HK-2 (cell line): ENCODE measurements around the gene ZFP1.

Source experiments
- DNase-seq: peaks from one replicate; pipeline ENCODE4 v3.0.0-alpha.2; 2018; ENCODE audit not compliant: unreplicated experiment

Gene ZFP1

DNA sequence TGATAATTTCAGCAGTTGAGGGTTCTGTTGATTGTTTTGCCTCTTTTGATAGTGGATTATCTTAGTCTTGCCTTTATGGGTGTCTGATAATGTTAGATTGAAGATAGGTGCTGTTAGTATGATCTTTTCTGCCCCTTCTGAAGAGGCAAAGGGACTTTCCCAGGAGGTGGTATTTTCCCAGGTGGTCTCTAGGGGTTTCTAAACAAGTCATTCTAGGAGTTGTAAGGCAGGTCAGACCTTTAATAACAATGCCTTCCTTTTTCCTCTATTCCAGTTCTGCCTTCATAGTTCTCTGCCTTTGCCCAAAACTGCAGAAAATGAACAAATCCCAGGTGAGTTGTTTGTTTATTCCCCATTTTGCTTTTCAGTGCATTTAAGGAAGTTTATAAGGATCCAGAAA, 4.3 kb downstream of the ZFP1 start:
- DNase-seq: no peak

DNA sequence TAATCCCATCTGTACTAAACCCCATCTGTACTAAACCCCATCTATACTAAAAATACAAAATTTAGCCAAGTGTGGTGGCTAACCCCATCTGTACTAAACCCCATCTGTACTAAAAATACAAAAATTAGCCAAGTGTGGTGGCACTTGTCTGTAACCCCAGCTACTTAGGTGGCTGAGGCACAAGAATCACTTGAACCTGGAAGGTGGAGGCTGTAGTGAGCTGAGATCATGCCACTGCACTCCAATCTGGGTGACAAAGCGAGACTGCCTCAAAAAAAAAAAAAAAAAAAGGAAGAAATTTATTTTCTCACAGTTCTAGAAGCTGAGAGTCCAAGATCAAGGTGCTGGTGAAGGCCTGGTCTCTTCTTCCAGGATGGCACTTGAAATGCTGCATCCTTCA, 12.1 kb downstream of the ZFP1 start:
- no peak for DNase-seq

DNA sequence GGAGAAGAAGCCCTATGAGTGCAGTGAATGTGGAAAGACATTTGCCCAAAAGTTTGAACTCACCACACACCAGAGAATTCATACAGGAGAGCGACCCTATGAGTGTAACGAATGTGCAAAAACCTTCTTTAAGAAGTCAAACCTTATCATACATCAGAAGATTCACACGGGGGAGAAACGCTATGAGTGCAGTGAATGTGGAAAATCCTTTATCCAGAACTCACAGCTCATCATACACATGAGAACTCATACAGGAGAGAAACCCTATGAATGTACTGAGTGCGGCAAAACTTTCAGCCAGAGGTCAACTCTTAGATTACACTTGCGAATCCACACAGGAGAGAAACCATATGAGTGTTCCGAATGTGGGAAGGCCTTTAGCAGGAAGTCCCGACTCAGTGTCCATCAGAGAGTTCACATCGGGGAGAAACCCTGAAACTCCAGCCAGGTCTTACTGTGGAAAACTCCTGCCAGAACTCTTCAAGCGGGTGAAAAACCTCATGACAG, 21.6 kb downstream of the ZFP1 start:
- no peak for DNase-seq

DNA sequence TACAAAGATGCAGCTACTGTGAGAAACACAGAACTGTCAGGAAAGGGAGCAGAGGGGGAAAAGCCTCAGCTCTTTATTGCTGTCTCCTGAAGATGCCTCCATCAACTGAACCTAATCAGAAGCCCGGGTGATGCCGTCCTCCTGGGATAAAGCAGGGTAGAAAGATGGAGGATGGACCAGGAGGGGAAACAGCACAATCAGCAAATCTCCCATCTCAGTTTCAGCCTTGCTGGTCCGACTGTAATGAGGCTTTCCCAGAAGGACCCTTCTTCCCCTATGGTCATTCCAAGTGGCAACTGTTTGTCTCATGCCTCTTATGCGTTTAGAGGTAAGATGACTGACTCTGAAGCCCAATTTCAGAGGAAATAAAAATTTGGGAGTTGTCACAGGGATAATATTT, 24.3 kb downstream of the ZFP1 start:
- no peak for DNase-seq

DNA sequence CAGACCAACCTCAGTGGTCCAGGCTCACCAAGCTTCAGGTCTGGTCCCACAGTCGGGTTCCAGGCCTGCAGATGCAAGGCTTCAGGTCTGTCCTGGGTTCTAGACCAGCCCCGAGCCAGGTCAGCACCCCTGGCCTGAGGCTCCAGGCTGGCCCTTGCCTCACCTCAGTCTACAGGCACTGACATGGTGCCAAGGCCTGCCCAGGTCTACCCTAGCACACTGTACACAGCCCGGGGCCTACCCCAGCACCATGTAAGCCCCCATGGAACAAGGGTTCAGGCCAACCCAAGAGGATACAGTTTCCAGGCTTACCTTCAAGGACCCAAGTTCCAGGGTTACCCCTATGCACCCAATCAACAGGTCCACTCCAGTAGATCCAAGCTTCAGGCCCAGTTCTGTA, 26.8 kb downstream of the ZFP1 start:
- no peak for DNase-seq

DNA sequence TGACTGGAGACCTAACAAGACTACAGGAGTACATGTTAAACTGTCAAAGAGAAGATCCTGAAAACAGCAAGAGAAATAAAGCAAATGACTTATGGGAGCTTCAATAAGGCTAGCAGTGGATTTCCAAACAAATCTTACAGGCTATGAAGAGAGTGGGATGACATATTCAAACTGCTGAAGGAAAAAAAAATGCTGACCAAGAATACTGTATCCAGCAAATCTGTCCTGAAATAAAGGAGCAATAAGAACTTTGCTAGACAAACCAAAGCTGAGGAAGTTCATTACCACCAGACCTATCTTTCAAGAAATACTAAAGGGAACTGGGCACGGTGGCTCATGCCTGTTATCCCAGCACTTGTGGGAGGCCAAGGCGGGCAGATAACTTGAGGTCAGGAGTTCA, 28.6 kb downstream of the ZFP1 start:
- no peak for DNase-seq

DNA sequence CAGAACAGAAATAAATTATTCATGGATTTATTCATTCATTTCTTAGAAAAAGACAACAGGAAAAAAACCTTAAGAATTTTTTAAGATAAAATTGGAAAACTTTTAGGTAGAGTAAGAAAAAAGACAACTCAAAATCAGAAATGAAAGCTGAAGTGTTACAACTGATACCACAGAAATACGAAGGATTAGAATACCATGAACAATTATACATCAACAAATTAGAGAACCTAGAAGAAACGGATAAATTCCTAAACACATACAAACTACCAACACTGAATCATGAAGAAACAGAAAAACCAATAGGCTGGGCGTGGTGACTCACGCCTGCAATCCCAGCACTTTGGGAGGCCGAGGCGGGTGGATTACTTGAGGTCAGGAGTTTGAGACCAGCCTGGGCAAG, 30.9 kb downstream of the ZFP1 start:
- DNase-seq: no peak

DNA sequence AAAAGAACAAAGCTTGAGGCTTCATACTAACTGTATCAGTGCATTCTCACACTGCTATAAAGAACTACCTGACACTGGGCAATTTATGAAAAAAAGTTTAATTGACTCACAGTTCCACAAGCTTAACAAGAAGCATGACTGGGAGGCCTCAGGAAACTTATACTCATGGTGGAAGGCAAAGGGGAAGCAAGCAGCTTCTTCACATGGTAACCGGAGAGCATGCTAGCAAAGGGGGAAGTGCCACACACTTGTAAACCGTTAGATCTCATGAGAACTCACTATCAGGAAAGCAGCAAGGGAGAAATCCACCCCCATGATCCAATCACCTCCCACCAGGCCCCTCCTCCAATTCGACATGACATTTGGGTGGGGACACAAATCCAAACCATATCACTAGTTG, 33.3 kb downstream of the ZFP1 start:
- DNase-seq: no peak

DNA sequence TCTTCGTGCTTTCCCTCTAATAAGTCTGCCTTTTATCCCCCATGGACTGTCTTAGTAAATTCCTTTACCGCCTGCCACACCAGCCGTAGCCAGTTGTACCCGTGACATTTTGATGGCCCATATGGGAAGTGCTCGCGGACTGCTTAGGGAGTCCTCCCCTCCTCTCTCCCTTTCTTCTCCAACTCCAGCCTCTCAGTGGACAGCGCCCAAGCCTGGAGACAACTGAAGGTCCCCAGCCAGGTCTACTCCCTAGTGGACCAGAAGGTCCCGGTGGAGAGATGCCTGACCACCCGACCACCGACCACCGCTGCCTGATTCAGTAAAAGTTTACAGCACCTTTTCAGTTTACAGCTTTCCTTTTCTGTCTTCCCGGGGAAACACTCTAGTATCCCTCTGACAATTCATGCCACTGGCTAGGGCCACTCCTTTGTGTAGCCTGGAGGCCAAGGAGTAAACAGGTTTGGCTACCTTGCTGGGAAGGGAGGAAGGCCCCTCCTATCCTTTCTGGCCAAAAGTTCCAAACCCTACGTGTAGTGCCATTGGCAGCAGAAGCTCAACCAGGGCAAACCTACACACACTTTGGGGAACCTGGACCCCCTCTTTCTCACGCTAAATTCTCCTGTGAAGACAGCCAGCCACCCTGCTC, 40.6 kb downstream of the ZFP1 start:
- no peak for DNase-seq

DNA sequence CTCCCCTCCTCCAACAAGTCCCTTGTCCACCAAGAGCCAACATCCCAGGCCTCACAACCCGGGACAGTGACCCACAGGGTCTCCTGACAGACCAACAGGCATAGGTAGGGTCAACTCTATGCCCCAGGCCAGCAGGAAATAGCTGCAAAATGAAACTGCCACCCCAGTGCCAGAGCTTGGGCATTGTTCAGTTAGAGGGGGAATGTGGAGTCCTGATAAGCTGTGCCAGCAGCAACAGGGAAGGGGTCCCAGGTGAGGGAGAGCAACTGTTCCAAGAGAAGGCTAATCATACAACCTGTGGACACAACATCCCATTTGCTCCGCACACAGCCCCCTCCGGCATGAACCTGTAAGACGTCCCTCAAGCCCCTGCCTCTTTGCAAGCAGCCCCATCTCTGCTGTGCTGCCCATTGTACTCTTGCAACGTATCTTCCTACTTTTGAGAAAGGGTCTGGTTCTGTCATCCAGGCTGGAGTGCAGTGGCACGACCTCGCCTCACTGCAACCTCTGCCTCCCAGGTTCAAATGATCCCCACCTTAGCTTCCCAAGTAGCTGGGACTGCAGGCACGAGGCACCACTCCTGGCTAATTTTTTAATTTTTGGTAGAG, 41.4 kb downstream of the ZFP1 start:
- DNase-seq: no peak

DNA sequence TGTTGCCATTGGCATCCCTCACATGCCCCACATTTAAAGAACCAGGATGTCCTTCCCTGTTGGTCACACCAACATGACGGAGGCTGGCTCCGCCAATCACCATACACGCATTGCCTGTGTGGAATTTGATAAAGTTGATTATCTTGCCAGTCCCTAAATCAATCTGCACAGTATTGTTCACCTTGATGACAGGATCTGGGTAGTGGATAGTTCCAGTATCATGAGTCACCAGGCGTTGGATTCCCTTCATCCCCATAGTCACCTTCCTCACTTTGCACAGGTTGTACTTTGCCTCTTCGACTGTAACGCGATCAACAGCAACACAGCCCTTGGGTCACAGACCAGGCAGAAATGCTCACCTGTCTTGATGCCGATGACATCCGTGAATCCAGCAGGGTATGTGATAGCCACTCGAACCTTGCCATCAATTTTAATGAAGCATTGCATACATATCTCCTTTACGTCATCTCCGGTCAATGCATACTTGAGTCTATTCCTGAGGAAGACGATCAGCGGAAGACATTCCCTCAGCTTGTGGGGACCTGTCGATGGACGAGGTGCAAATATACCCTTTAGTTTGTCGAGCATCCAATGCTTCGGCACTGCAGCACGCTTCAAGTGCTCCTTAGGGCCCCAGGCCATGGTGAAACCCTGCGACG, 44.4 kb downstream of the ZFP1 start:
- DNase-seq: no peak

DNA sequence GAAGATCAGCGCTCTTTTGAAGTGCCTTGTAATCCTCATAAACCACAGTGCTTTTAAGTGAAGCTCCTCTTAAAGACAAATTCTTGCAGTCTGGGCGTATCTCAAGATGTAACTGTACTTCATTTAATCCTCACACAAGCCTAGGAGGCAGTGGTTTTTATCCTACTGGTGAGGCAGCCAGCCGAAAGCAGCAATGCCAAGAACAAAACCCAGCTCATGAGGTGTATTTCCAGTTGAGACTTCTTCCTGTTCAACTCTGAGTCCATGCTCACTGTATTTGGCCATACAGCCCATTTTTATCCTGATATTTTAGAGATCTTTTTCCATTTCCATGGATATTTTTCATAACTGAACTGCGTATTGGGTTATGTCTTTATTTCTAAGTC, 44.9 kb downstream of the ZFP1 start:
- DNase-seq: no peak

DNA sequence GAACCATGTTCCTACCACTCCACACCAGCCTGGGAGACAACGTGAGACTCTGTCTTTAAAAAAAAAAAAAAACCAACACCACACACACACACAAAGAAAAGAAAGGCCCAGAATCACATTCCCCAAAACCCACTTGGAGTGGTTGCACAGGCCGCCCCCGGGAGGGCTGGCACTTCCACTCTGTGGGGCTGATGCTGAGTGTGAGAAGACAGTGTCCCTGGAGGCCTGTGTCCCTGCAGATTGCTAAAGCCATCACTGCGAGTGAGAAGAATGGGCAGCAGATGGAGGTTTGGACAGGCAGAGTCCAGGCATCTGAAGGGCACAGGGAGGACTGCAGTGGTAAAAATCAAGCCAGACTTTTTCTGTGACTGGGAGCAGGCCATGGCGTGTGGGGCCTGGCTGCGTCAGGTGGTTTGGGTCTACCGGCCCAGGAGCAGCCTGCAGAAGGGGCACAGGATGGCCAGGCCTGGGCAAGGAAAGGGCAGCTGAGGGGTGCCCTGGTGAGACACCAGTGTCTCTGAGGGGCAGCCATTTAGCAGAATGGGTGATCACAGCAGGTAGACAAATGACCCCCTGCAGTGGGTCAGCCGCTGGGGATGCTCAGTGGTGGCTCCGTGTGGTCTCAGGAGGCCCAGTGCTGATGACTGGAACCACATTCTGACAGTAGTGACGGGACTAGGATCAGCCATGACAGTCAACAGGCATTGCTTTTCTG, 45.6 kb downstream of the ZFP1 start:
- DNase-seq: no peak

DNA sequence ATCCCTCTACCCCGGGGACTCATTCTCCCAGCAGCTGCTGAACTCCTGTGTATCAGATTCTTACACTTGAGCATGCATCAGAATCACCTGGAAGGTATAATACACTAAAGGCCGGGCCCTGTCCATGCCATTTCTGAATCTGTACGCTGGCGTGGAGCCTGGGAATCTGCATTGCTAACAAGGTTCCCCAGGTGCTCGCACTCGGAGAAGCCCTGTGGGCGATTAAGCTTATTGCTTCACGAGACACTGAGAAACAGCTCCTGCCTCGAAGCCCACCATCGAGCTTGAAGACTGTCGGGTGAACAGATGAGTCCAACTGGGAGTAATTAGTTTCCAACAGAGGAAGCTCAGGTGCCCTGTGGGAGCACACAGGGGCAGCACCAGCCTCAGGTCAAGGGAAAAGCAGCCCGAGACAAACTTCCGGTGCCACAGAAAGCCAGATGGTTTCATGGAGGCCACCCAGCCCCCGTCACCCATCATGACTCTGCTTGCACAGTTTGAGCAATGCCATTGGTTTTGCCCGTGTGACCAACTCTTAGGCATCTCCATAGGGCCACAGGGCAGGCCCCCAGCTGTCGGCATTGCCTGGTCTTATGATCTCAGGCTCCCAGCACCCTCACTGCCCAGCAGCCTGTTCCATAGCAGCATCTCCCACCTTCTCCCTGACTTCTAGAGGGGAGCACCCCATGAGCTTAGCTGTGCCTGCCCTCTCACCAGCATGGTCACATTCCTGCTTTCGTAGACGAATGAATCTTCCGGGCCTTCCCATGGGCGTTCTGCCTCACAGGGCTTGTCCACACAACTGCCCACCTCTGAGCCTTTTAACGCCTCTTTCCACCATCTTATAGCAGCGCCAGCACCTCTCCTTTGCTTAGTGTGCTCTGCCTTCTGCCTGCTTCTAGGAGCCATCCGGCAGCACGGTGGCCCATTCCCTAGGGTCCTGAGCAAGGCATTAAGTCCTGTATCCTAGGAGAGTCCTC, 47.8 kb downstream of the ZFP1 start:
- no peak for DNase-seq

DNA sequence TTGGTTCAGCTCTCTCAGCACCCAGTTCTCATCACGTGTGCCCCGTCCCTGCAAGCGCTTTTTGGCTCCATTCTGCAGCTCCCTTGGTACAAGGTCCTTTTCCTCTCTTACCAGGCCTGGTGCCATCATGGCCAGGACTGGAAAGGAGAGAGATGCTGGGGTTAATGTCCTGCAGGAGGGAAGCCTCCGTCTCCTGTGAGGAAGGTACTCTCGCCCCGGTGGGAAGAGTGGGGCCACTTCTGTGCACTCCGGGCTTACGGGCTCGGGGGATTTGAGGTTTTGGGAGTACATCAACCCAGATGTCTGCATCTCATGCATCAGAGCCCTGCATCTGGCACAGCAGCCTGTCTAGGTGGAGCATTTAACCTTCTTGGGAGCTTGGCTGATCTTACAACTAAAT, 48.5 kb downstream of the ZFP1 start:
- DNase-seq: no peak

DNA sequence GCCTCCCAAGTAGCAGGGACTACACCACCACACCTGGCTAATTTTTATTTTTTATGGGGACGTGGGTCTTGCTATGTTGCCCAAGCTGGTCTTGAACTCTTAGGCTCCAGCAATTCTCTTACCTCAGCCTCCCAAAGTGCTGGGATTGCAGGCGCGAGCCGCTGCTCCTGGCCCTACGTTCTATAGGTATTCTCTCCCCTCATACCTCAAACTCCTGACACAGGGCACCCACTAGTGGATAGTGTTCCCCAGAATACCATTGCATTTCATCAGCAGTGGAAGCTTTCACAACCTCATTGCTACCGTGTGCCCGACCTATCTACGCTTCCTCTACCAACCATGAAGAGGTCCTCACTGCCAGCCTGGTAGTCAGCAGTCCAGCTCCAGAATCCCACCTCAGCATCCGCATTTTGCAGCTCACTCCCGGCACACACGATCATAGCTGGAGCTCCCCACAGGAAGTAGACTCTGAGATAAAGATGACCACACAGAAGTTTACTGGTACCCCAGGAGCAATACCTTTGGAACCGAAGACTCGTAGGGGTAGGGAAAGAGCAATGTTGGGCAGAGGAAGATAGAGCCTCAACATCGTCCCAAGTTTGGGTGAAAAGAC, 49.3 kb downstream of the ZFP1 start:
- DNase-seq: no peak

DNA sequence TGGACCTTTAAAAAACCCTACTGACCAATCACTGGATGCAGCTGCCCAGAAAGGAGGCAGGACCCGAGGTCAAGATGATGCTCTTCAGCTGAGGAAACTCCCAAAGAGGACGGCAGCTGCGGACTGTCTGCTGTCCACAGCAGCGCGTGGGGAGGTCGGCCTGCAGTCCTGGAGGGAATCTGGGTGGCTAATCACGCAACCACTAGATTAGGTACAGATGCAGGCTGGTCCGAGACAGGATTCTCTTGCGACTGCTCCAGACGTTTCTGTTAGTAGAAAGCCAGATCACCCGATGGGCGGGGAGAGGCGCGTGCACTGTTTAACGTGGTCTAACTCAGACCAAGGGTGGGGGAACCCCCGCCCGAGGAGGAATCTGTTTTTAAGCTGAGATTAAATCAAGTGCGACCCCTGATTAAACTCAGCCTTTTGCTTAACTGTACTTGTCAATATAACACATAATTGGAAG, 49.8 kb downstream of the ZFP1 start:
- no peak for DNase-seq

DNA sequence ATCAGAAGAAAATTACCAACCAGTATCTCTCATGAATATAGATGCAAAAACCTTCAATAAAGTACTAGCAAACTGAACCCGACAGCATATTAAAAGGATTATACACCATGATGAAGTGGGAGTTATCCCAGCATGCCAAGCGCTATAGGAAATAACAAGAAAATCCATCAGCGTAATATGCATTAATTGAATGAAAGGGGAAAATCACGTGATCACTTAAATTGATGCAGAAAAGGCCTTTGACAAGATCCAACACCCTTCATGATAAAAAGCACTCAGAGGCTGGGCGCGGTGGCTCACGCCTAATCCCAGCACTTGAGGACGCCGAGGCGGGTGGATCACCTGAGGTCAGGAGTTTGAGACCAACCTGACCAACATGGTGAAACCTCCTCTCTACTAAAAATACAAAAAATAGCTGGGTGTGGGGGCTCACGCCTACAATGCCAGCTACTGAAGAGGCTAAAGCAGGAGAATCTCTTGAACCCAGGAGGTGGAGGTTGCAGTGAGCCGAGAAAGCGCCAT, 53.8 kb downstream of the ZFP1 start:
- no peak for DNase-seq

DNA sequence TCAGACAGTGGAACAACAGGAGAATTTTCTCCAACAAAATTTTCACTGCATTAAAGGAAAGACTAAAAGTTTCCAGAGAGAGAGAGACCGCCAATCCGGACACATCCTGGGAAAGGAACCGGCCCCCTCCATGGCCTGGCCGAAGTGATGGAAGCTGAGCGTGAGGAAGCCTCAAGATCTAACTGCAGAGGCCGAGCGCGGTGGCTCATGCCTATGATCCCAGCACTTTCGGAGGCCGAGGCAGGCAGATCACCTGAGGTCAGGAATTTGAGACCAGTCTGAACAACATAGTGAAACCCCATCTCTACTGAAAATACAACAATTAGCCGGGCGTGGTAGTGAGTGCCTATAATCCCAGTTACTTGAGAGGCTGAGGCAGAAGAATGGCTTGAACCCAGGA, 54.8 kb downstream of the ZFP1 start:
- DNase-seq: no peak

DNA sequence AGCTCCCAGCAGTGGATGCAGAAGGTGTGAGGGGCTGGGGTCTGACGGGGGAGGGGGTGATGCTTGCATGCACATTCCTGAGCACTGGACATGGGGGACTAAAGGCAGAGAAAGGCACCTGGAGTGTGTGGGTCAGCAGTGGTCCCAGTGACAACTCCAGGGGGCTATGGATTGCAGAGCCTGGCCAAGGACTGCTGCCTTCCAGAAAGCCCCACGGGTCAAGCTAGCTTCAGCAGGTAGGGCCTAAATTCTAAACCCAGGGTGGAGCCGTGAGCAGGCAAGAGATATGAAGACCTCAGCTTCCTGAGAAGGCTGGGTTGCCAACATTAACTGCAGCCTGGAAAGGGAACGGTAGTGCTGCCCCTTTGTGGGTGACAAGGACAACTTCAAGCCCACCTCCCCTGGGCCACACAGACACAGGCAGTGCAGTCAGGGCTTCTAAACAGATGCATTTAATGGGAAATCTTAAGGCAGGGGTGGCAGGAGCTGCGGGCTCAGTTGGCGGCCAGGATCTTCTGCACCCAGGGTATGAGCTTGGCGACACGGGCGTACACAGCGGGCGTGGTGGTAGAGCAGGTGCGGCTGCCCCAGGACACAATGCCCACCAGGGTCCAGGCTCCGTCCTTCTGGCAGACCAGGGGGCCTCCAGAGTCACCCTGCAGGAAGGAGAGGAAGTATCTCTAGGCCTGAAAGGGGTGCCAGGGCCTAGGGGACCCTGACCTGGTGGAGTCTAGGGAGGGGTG, 55.5 kb downstream of the ZFP1 start:
- no peak for DNase-seq
